Measurements from ENCODE around the gene GSX2.

GRCh38 chr4:54099748-54100574, at the start of gene GSX2:
- TF ChIP-seq PAX5 (IDR thresholded peaks at IDR 0.05; ENCODE audit: insufficient read depth, low read length, severe bottlenecking) (no peak), POLR2A (IDR thresholded peaks at IDR 0.05; ENCODE audit: low read depth, low read length) (no peak), TAF1 (IDR thresholded peaks at IDR 0.05; ENCODE audit: low read depth, low read length) (no peak)
